PC-9 (cell line): ENCODE data around the gene MMP21. TPM values are rescaled to one million over a fixed set of nuclear protein-coding genes. Genes with fewer than 3 reads are reported as not detected.

Experiments
- BruUV-seq: library from RNA; stranded (reverse); fragments of 400-500 nt; replicated peaks from 2 replicates; lab custom pipeline; 2021; lab: Mats Ljungman, UMichigan
- CTCF ChIA-PET: fragments of 300-600 bp; sonication (Branson Sonifier 250); formaldehyde crosslinking; loops from one replicate; lab custom pipeline; 2022; ENCODE audit warnings: antibody characterized with exemption; lab: Charles Lee
- POLR2A ChIA-PET: fragments of 300-600 bp; sonication (Branson Sonifier 250); formaldehyde crosslinking; loops from one replicate; lab custom pipeline; 2022; ENCODE audit warnings: antibody characterized with exemption; ENCODE audit not compliant: unreplicated experiment; lab: Charles Lee
- DNase-seq, 2 experiments: peaks; one replicate each; pipeline versions ENCODE4 v3.0.0 to v3.0.0-alpha.2; 2015 to 2022; ENCODE audit warnings: mixed read lengths in 1 of 2
- H2AFZ ChIP-seq: fragments of 200-600 bp; sonication (generic); 2 replicates; pipeline ENCODE4 v1.8.1; 2017; ENCODE audit warnings: antibody characterized with exemption
- H3F3A ChIP-seq: fragments of 200-600 bp; sonication (generic); 2 replicates; pipeline ENCODE4 v1.8.1; 2017; ENCODE audit warnings: antibody characterized with exemption, mild to moderate bottlenecking, low read depth; ENCODE audit not compliant: insufficient read depth
- H3K27ac ChIP-seq: fragments of 200-600 bp; sonication (generic); 2 replicates; pipeline ENCODE4 v1.6.1; 2016; ENCODE audit warnings: mixed run types
- H3K27me3 ChIP-seq: fragments of 200-600 bp; sonication (generic); 2 replicates; pipeline ENCODE4 v1.6.1; 2016; ENCODE audit warnings: low read depth, mixed run types; ENCODE audit not compliant: insufficient read depth
- H3K36me3 ChIP-seq: fragments of 200-600 bp; sonication (generic); 2 replicates; pipeline ENCODE4 v1.6.1; 2016; ENCODE audit warnings: low read depth, mixed run types
- H3K4me1 ChIP-seq: fragments of 200-600 bp; sonication (generic); replicated peaks from 2 replicates; pipeline ENCODE4 v1.6.1; 2016; ENCODE audit warnings: mixed run types; ENCODE audit not compliant: insufficient read depth
- H3K4me2 ChIP-seq: fragments of 200-600 bp; sonication (generic); 2 replicates; pipeline ENCODE4 v1.6.1; 2017; ENCODE audit warnings: mixed run types
- H3K4me3 ChIP-seq: fragments of 200-600 bp; sonication (generic); 2 replicates; pipeline ENCODE4 v1.6.1; 2016; ENCODE audit warnings: mixed run types
- H3K79me2 ChIP-seq: fragments of 200-600 bp; sonication (generic); 2 replicates; pipeline ENCODE4 v1.6.1; 2017; ENCODE audit warnings: low read depth, mixed run types
- H3K9me2 ChIP-seq: fragments of 200-600 bp; sonication (generic); 2 replicates; pipeline ENCODE4 v1.8.1; 2017; ENCODE audit warnings: mild to moderate bottlenecking; ENCODE audit not compliant: insufficient read depth
- H3K9me3 ChIP-seq: fragments of 200-600 bp; sonication (generic); 2 replicates; pipeline ENCODE4 v1.8.1; 2016; ENCODE audit warnings: low read depth; ENCODE audit not compliant: insufficient read depth
- H4K20me1 ChIP-seq: fragments of 200-600 bp; sonication (generic); 2 replicates; pipeline ENCODE4 v1.8.1; 2017; ENCODE audit not compliant: insufficient read depth
- CTCF ChIP-seq: fragments of 200-600 bp; sonication (generic); conservative IDR thresholded peaks from 2 replicates; pipeline ENCODE4 v1.6.1; 2017; ENCODE audit warnings: mixed run types, antibody characterized with exemption, mild to moderate bottlenecking, moderate library complexity
- EZH2 ChIP-seq: fragments of 200-600 bp; sonication (generic); IDR thresholded peaks from 2 replicates; pipeline ENCODE4 v1.8.0; 2017; ENCODE audit warnings: antibody characterized with exemption, low read depth
- intact Hi-C: fragments of 100-400 bp; cut with micrococcal nuclease; formaldehyde crosslinking; loops from one replicate; pipeline ENCODE4 v1.10.0; 2022; ENCODE audit not compliant: unreplicated experiment
- total RNA-seq: library from RNA; stranded (reverse); gene quantifications from 2 replicates; pipeline ENCODE4 v1.2.3, GENCODE V29; 2021

The MMP21 gene
- total RNA-seq, 1 experiment from 2014 or later = not detected

DNA sequence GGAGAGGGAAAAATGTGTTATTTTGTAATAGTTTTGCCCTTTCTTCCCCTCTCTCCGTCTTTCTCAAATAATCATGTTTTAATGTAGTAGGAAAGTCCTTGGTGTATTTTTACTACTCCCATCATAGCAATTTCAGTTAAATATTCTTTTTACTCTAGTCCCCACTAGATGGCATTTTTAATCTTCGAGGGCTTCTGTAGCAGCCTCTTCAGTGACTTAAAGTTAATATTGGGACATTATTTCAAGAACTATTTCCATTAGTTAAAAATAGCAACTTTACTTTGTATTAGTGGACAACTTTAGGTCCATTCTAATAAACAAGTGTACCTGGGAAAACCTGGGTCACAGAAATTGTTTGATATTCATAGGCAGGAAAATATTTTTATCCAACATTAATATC is 33.2 kb downstream of the MMP21 start:
- no peaks in the 10 kb centered on the region for H3K9me2 ChIP-seq
- TF ChIP-seq CTCF = peak; percentile 31; the same call in 1 of the 2 replicates
- TF ChIP-seq EZH2 = no peak
- POLR2A ChIA-PET = no interaction called here
- peaks cover 17% of the 10 kb centered on the region; the same call in 1 of the 2 replicates for H3K36me3 ChIP-seq
- H3K9me3 ChIP-seq = no peaks in the 10 kb centered on the region
- intact Hi-C loops = no loop called here
- no peak overlapping the region for H3K4me2 ChIP-seq
- no peaks in the 10 kb centered on the region for H3K4me1 ChIP-seq
- BruUV-seq = no TSS peak
- no peak overlapping the region for H3K4me3 ChIP-seq
- no peaks in the 10 kb centered on the region; the same call in 1 of the 2 replicates for H4K20me1 ChIP-seq
- H2AFZ ChIP-seq = no peak overlapping the region
- H3F3A ChIP-seq = no peaks in the 10 kb centered on the region
- H3K27ac ChIP-seq = no peak overlapping the region
- DNase-seq = no peak
- CTCF ChIA-PET = no interaction called here
- no peaks in the 10 kb centered on the region for H3K27me3 ChIP-seq
- no peaks in the 10 kb centered on the region for H3K79me2 ChIP-seq

- intact Hi-C loops = no loop called here
- no peak overlapping the region for H3K4me3 ChIP-seq
- H3K9me3 ChIP-seq = no peaks in the 10 kb centered on the region
Observed at GRCh38 chr10:125739994-125740679, 35.5 kb downstream of the MMP21 start.

DNA sequence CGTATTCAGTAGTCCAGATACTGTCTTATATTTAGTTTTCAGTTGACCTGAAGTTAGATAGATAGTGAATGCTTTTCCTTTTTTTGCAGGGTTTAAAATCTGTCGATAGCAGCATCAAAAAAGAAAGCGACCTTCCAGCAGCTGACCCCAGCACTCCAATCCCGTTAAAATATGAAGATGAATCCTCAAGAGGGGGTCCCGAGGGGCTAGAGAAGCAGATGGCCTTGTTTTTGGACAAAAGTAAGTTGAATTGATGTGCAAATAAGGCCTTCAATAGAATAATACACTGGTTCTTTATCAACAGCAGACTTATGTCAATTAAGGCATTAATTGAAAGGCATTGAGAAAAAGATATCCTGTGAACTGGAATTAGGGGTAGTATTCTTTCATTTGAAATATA is 37.4 kb downstream of the MMP21 start:
- POLR2A ChIA-PET = no interaction called here
- intact Hi-C loops = no loop called here
- no peak overlapping the region for H3K4me2 ChIP-seq

More at GRCh38 chr10:125739994-125740679, 35.5 kb downstream of the MMP21 start:
- no peak for TF ChIP-seq CTCF
- TF ChIP-seq EZH2 = no peak
- no peak overlapping the region for H3K4me2 ChIP-seq
- no peaks in the 10 kb centered on the region for H3K27me3 ChIP-seq
- no peak for DNase-seq
- H3K79me2 ChIP-seq = no peaks in the 10 kb centered on the region
- H3K36me3 ChIP-seq = peaks cover 16% of the 10 kb centered on the region; the same call in 1 of the 2 replicates
- no peaks in the 10 kb centered on the region for H3K4me1 ChIP-seq
- no peaks in the 10 kb centered on the region; the same call in 1 of the 2 replicates for H4K20me1 ChIP-seq
- ChIA-PET CTCF (no interaction called here), POLR2A (interaction anchor here (0.6 kb wide), 1 partner anchor 909 kb away, joined by 4 read pairs; no protein-coding TSS in a partner anchor)
- H3K9me2 ChIP-seq = no peaks in the 10 kb centered on the region
- no peak overlapping the region for H2AFZ ChIP-seq
- no TSS peak for BruUV-seq
- no peaks in the 10 kb centered on the region for H3F3A ChIP-seq
- no peak overlapping the region for H3K27ac ChIP-seq

More for the DNA sequence above, 37.4 kb downstream of the MMP21 start:
- no TSS peak for BruUV-seq
- H3K9me2 ChIP-seq = no peaks in the 10 kb centered on the region
- H3K9me3 ChIP-seq = no peaks in the 10 kb centered on the region
- H3K36me3 ChIP-seq = peaks cover 21% of the 10 kb centered on the region; the same call in 1 of the 2 replicates
- no peak overlapping the region for H2AFZ ChIP-seq
- no peaks in the 10 kb centered on the region; the same call in 1 of the 2 replicates for H4K20me1 ChIP-seq
- H3K27ac ChIP-seq = no peak overlapping the region
- no peaks in the 10 kb centered on the region for H3K27me3 ChIP-seq
- no peaks in the 10 kb centered on the region for H3F3A ChIP-seq
- no peak overlapping the region for H3K4me3 ChIP-seq
- DNase-seq = no peak
- CTCF ChIA-PET = no interaction called here
- TF ChIP-seq EZH2 (no peak), CTCF (no peak)
- H3K79me2 ChIP-seq = no peaks in the 10 kb centered on the region
- H3K4me1 ChIP-seq = no peaks in the 10 kb centered on the region
